ENCODE data around the gene MZF1.

The MZF1 gene

GRCh38 chr19:58572026-58572817 lies 913 bp downstream of the MZF1 start:
- DNase-seq (ENCODE audit: low read depth): no peak
- peak overlapping the region; percentile 92 for H3K4me3 ChIP-seq (ENCODE audit: control insufficient read depth, low read depth, low read length)
- no peak for TF ChIP-seq CTCF (conservative IDR thresholded peaks at IDR 0.05; ENCODE audit: control insufficient read depth, insufficient read depth, low read depth, low read length)

- no peak overlapping the region for H3K4me3 ChIP-seq (ENCODE audit: control insufficient read depth, low read depth, low read length)
- TF ChIP-seq CTCF (conservative IDR thresholded peaks at IDR 0.05; ENCODE audit: control insufficient read depth, insufficient read depth, low read depth, low read length): no peak
- DNase-seq (ENCODE audit: low read depth): no peak
Observed at GRCh38 chr19:58571575-58571947, 1.6 kb downstream of the MZF1 start.

GRCh38 chr19:58570770-58571574 lies 2.2 kb downstream of the MZF1 start:
- H3K4me3 ChIP-seq (ENCODE audit: control insufficient read depth, low read depth, low read length): no peak overlapping the region
- no peak for TF ChIP-seq CTCF (conservative IDR thresholded peaks at IDR 0.05; ENCODE audit: control insufficient read depth, insufficient read depth, low read depth, low read length)
- DNase-seq (ENCODE audit: low read depth): no peak

GRCh38 chr19:58569943-58570670 lies 3.0 kb downstream of the MZF1 start:
- H3K4me3 ChIP-seq (ENCODE audit: control insufficient read depth, low read depth, low read length): no peak overlapping the region
- DNase-seq (ENCODE audit: low read depth): no peak
- TF ChIP-seq CTCF (conservative IDR thresholded peaks at IDR 0.05; ENCODE audit: control insufficient read depth, insufficient read depth, low read depth, low read length): no peak

- H3K4me3 ChIP-seq (ENCODE audit: control insufficient read depth, low read depth, low read length): no peak overlapping the region
- no peak for DNase-seq (ENCODE audit: low read depth)
- TF ChIP-seq CTCF (conservative IDR thresholded peaks at IDR 0.05; ENCODE audit: control insufficient read depth, insufficient read depth, low read depth, low read length): no peak
Observed at GRCh38 chr19:58569191-58569942, 3.8 kb downstream of the MZF1 start.
